Islet precursor cell (in vitro differentiated cells): ENCODE results near the gene PLP1.

Source experiments
- DNase-seq: peaks from one replicate; pipeline ENCODE4 v3.0.0-alpha.2; 2018

PLP1 gene

GRCh38 chrX:103831342-103831802 lies 54.7 kb downstream of the PLP1 start:
- DNase-seq: no peak

GRCh38 chrX:103831803-103832544 lies 55.3 kb downstream of the PLP1 start, which contains the start of gene RAB9B:
Gene RAB9B (minus strand): TSS chrX:103832257. CDS start chrX:103825784, 6,473 bp downstream.
- DNase-seq: peak; percentile 86

GRCh38 chrX:103839404-103839803 lies 62.8 kb downstream of the PLP1 start:
- DNase-seq: no peak
